ENCODE results near the gene HASPIN. TPM values are rescaled to one million over a fixed set of nuclear protein-coding genes. Genes with fewer than 3 reads are reported as not detected.

The HASPIN gene
- total and polyA plus RNA-seq, 10 donors, result 0.74 to 4.7 (median 2.4) TPM

DNA sequence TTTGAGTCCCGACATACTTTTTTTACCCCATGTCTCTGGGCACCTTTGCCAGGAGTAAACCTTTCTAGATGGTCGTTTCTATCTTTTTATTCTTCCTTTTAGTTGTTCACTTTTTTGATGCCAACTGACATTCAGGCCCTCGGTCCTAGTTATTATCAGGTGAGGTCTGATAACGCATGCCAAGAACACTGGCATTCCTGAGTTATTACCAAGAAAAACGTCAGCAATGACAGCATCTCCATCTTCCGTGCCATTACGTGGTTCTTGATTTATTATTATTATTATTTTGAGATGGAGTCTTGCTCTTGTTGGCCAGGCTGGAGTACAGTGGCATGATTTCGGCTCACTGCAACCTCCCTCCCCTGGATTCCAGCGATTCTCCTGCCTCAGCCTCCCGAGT, 21.4 kb downstream of the HASPIN start:
- Histone ChIP-seq H3K4me1 (peaks cover 0 to 22% (median 10%) of the 10 kb centered on the region in 6 donors), H3K36me3 (no peaks in the 10 kb centered on the region), H3K27ac (no peak overlapping the region), H3K9me3 (no peaks in the 10 kb centered on the region), H3K27me3 (replicated peaks in 1 of 7) (no peaks in the 10 kb centered on the region), H3K4me3 (no peak overlapping the region)
- WGBS, 5 donors, result 89 to 92% (median 90%) methylated on average over 10 of the region's 10 CpGs
- DNase-seq, result no peak
- TF ChIP-seq POLR2AphosphoS5 (IDR thresholded peaks at IDR 0.05), result no peak
- intact Hi-C loops (cut with DNase I; ENCODE audit: low total_unique reads), result no loop called here

DNA sequence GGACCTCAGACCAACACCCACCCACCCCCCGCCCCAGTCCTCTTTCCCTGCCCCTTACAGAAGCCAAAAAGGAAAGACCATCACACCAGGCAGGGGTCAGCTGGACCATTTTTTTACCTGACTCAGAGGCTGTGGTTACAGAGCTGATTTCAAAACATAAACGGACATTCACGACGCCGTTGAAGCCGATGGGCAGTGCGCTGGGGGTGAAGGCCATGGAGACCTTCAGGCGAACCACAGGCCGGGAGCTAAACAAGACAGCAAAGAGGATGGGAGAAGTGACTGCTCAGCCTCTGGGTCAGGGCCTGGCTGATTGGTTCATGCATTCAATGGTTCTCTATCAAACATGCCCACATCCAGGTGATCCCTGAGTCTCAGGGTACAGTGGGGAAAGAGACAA, 24.1 kb downstream of the HASPIN start:
- peaks cover 0 to 25% (median 14%) of the 10 kb centered on the region in 6 donors for H3K4me1 ChIP-seq
- no peaks in the 10 kb centered on the region for H3K27me3 ChIP-seq (replicated peaks in 1 of 7)
- 53 to 85% (median 71%) methylated on average over 9 of the region's 9 CpGs for WGBS, 5 donors
- TF ChIP-seq POLR2AphosphoS5 (IDR thresholded peaks at IDR 0.05) (no peak), POLR2A (IDR thresholded peaks at IDR 0.05) (no peak)
- TF ChIP-seq, protein P1, sequence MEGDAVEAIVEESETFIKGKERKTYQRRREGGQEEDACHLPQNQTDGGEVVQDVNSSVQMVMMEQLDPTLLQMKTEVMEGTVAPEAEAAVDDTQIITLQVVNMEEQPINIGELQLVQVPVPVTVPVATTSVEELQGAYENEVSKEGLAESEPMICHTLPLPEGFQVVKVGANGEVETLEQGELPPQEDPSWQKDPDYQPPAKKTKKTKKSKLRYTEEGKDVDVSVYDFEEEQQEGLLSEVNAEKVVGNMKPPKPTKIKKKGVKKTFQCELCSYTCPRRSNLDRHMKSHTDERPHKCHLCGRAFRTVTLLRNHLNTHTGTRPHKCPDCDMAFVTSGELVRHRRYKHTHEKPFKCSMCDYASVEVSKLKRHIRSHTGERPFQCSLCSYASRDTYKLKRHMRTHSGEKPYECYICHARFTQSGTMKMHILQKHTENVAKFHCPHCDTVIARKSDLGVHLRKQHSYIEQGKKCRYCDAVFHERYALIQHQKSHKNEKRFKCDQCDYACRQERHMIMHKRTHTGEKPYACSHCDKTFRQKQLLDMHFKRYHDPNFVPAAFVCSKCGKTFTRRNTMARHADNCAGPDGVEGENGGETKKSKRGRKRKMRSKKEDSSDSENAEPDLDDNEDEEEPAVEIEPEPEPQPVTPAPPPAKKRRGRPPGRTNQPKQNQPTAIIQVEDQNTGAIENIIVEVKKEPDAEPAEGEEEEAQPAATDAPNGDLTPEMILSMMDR (IDR thresholded peaks at IDR 0.05 in 8 of 11, conservative IDR thresholded peaks at IDR 0.05 in 3 of 11), result no peak
- no peaks in the 10 kb centered on the region for H3K9me3 ChIP-seq
- no peak overlapping the region for H3K27ac ChIP-seq
- no peak overlapping the region for H3K4me3 ChIP-seq
- no peak for DNase-seq
- H3K36me3 ChIP-seq, result no peaks in the 10 kb centered on the region
- intact Hi-C loops (cut with DNase I; ENCODE audit: low total_unique reads), result no loop called here

DNA sequence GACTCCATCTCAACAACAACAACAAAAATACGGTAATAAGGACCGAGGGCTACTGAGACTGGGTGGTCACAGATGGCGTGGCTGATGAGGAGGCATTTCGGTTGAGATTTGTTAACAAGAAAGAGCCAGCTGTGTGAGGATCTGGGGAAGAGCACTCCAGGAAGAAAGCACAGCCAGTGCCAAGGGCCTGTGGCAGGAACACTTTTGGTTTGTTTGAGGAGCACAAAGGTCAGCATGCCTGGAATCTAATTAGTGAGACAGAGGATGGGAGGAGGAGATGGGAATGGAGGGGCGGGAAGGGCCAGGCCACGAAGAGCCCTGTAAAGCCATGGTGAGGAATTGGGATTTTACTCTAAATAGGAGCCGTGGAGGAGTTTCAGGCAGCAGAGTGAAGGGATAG, 24.9 kb downstream of the HASPIN start:
- Histone ChIP-seq H3K4me3 (no peak overlapping the region), H3K27ac (no peak overlapping the region), H3K9me3 (no peaks in the 10 kb centered on the region), H3K36me3 (no peaks in the 10 kb centered on the region), H3K4me1 (peaks cover 0 to 25% (median 14%) of the 10 kb centered on the region in 6 donors), H3K27me3 (replicated peaks in 1 of 7) (no peaks in the 10 kb centered on the region)
- intact Hi-C loops (cut with DNase I; ENCODE audit: low total_unique reads), result no loop called here
- WGBS, 5 donors, result 83 to 94% (median 90%) methylated on average over 7 of the region's 7 CpGs
- DNase-seq, result no peak
- TF ChIP-seq POLR2A (IDR thresholded peaks at IDR 0.05) (no peak), POLR2AphosphoS5 (IDR thresholded peaks at IDR 0.05) (no peak)
- TF ChIP-seq, protein P1 (IDR thresholded peaks at IDR 0.05 in 8 of 11, conservative IDR thresholded peaks at IDR 0.05 in 3 of 11), result no peak

DNA sequence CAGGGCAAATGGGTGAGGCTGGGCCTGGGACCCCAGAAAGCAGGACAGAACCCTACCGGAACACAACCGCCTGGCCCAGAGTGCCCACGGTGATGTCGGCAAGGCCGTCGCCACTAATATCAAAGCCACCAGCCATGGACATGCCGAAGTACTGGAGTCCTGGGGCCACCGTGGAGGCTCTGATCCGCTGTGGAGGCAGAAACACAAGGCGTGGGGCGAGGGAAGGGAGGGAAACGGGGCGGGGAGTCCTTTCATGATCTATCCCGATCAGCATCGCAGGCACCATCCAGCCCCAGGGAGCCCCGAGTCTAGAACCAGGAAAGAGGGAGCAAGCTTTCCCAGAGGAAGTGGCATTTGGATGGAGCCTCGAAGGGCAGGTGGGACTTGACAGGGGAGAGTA, 26.6 kb downstream of the HASPIN start:
- Histone ChIP-seq H3K4me3 (no peak overlapping the region), H3K27me3 (replicated peaks in 1 of 7) (peaks cover 0 to 11% (median 0%) of the 10 kb centered on the region in 7 donors), H3K9me3 (no peaks in the 10 kb centered on the region), H3K27ac (peak overlapping the region in 3 of 8 donors; percentile 53 to 63 (median 62)), H3K4me1 (peaks cover 0 to 36% (median 22%) of the 10 kb centered on the region in 6 donors), H3K36me3 (no peaks in the 10 kb centered on the region)
- TF ChIP-seq POLR2A (IDR thresholded peaks at IDR 0.05) (no peak), POLR2AphosphoS5 (IDR thresholded peaks at IDR 0.05) (no peak)
- TF ChIP-seq, protein P1 (IDR thresholded peaks at IDR 0.05 in 8 of 11, conservative IDR thresholded peaks at IDR 0.05 in 3 of 11), result no peak
- no peak for DNase-seq
- intact Hi-C loops (cut with DNase I; ENCODE audit: low total_unique reads), result no loop called here
- 87 to 91% (median 90%) methylated on average over 17 of the region's 17 CpGs for WGBS, 5 donors

DNA sequence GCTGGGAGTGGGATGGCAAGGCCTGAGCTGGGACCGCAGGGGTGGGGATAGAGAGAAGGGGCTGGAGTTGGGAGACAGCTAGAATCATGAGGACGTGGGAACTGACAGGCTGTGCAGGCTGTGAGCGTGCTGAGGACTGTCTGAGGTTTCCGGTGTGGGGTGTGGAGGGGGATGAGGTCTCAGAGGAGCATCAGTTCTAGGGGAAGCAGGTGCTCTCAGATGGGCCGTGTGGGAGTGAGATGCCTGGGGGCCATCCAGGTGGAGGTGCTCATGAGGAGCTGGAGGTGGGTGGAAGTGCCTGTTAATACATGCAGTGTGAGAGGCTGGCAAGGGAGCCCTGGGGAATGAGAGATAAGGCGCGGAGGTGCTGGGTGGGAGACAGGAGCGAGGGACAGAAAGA, 27.2 kb downstream of the HASPIN start:
- H3K4me3 ChIP-seq, result no peak overlapping the region
- WGBS, 5 donors, result 63 to 73% (median 65%) methylated on average over 8 of the region's 8 CpGs
- no peaks in the 10 kb centered on the region for H3K36me3 ChIP-seq
- H3K27ac ChIP-seq, result peak overlapping the region in 3 of 8 donors; percentile 53 to 63 (median 62)
- H3K4me1 ChIP-seq, result peaks cover 0 to 42% (median 24%) of the 10 kb centered on the region in 6 donors
- TF ChIP-seq POLR2AphosphoS5 (IDR thresholded peaks at IDR 0.05) (peak in 2 of 3 donors; percentile 26 to 50), POLR2A (IDR thresholded peaks at IDR 0.05) (no peak)
- intact Hi-C loops (cut with DNase I; ENCODE audit: low total_unique reads), result no loop called here
- no peak for DNase-seq
- peaks cover 0 to 11% (median 0%) of the 10 kb centered on the region in 7 donors for H3K27me3 ChIP-seq (replicated peaks in 1 of 7)
- no peaks in the 10 kb centered on the region for H3K9me3 ChIP-seq

Data from spleen (tissue), 11 donors.